Fibroblast of pulmonary artery (primary cell): ENCODE measurements around the gene SLC11A2.
A peak's percentile ranks its signal among the peaks of the same experiment; 100 is the strongest.

Experiments used
- DNase-seq: peaks from one replicate; pipeline ENCODE4 v3.0.0-alpha.2; 2010; ENCODE audit warnings: low read depth
- H3K4me3 ChIP-seq: replicated peaks from 2 replicates; pipeline ENCODE4 v1.5.1; 2011; ENCODE audit warnings: low read depth, mild to moderate bottlenecking, control low read depth, low read length, moderate library complexity
- CTCF ChIP-seq: IDR thresholded peaks from 2 replicates; pipeline ENCODE4 v1.5.1; 2011; ENCODE audit warnings: mild to moderate bottlenecking, control low read depth, low read length, inconsistent platforms; ENCODE audit errors: missing control alignments

The SLC11A2 gene

GRCh38 chr12:51048661-51049251 is 22.6 kb upstream of the SLC11A2 start:
- no peak for TF ChIP-seq CTCF
- no peak for DNase-seq

GRCh38 chr12:51047655-51048540 is 21.7 kb upstream of the SLC11A2 start, which contains the start of gene LETMD1:
LETMD1 (plus strand) TSS chr12:51048327; CDS start chr12:51048357, 30 bp downstream.
- TF ChIP-seq CTCF: peak; percentile 81
- peak; percentile 99 for DNase-seq
- peak within 1 kb of the TSS; percentile 93 for H3K4me3 ChIP-seq

More at GRCh38 chr12:51048661-51049251, 22.6 kb upstream of the SLC11A2 start:
- H3K4me3 ChIP-seq: peak overlapping the region; percentile 93

- DNase-seq: no peak
- TF ChIP-seq CTCF: no peak
- H3K4me3 ChIP-seq: no peak overlapping the region
These were observed 10.1 kb upstream of the SLC11A2 start for GRCh38 chr12:51036279-51036678.

GRCh38 chr12:51033457-51034089 is 7.4 kb upstream of the SLC11A2 start:
- TF ChIP-seq CTCF: no peak
- no peak for DNase-seq
- H3K4me3 ChIP-seq: no peak overlapping the region

GRCh38 chr12:51033048-51033447 is 6.9 kb upstream of the SLC11A2 start:
- DNase-seq: no peak
- TF ChIP-seq CTCF: no peak
- H3K4me3 ChIP-seq: no peak overlapping the region

- peak; percentile 25 for DNase-seq
- TF ChIP-seq CTCF: no peak
- H3K4me3 ChIP-seq: no peak overlapping the region
These were observed 2.6 kb upstream of the SLC11A2 start for GRCh38 chr12:51028813-51029150.
